ENCODE measurements around the gene CFAP20DC.

DNA sequence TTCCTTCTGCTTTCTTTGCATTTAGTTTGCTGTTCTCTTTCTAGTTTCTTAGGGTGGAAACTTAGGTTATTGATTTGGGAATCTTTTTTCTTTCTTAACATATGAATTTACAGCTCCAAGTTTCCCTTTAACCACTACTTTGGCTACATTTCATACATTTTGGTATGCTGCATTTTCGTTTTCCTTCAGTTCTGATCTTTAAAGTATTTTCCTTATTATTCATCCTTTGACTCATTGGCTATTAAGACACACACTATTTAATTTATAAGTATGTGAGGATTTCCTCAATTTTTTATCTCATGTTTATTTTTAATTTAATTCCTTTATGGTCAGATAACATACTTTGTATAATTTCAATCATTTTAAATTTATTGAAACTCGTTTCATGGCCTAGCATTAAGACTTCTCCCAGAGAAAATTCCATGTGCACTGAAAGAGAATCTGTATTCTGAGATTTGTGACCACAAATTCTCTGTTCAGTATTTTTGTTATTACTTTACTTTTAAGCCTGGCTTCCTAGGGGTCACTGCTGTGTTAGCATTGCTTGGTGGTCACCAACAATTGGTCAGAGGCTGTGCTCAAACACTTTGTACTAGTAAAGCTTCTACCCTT lies 87.7 kb downstream of the CFAP20DC start:
- TF ChIP-seq, protein P1, sequence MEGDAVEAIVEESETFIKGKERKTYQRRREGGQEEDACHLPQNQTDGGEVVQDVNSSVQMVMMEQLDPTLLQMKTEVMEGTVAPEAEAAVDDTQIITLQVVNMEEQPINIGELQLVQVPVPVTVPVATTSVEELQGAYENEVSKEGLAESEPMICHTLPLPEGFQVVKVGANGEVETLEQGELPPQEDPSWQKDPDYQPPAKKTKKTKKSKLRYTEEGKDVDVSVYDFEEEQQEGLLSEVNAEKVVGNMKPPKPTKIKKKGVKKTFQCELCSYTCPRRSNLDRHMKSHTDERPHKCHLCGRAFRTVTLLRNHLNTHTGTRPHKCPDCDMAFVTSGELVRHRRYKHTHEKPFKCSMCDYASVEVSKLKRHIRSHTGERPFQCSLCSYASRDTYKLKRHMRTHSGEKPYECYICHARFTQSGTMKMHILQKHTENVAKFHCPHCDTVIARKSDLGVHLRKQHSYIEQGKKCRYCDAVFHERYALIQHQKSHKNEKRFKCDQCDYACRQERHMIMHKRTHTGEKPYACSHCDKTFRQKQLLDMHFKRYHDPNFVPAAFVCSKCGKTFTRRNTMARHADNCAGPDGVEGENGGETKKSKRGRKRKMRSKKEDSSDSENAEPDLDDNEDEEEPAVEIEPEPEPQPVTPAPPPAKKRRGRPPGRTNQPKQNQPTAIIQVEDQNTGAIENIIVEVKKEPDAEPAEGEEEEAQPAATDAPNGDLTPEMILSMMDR (IDR thresholded peaks at IDR 0.05 in 2 of 3, conservative IDR thresholded peaks at IDR 0.05 in 1 of 3; ENCODE audit: borderline replicate concordance in 1 of 3, insufficient read depth in 1 of 3, low read depth in 2 of 3, low read length in 2 of 3) = no peak
- TF ChIP-seq POLR2AphosphoS5 (IDR thresholded peaks at IDR 0.05; ENCODE audit: low read depth, low read length) = no peak
- TF ChIP-seq EGR1 (IDR thresholded peaks at IDR 0.05; ENCODE audit: low read depth) = no peak
- TF ChIP-seq EZH2 (IDR thresholded peaks at IDR 0.05) = no peak
- no peak for TF ChIP-seq POLR2A (IDR thresholded peaks at IDR 0.05; ENCODE audit: borderline replicate concordance, extremely low read depth, insufficient read depth, insufficient read length)
- TF ChIP-seq, protein P2, sequence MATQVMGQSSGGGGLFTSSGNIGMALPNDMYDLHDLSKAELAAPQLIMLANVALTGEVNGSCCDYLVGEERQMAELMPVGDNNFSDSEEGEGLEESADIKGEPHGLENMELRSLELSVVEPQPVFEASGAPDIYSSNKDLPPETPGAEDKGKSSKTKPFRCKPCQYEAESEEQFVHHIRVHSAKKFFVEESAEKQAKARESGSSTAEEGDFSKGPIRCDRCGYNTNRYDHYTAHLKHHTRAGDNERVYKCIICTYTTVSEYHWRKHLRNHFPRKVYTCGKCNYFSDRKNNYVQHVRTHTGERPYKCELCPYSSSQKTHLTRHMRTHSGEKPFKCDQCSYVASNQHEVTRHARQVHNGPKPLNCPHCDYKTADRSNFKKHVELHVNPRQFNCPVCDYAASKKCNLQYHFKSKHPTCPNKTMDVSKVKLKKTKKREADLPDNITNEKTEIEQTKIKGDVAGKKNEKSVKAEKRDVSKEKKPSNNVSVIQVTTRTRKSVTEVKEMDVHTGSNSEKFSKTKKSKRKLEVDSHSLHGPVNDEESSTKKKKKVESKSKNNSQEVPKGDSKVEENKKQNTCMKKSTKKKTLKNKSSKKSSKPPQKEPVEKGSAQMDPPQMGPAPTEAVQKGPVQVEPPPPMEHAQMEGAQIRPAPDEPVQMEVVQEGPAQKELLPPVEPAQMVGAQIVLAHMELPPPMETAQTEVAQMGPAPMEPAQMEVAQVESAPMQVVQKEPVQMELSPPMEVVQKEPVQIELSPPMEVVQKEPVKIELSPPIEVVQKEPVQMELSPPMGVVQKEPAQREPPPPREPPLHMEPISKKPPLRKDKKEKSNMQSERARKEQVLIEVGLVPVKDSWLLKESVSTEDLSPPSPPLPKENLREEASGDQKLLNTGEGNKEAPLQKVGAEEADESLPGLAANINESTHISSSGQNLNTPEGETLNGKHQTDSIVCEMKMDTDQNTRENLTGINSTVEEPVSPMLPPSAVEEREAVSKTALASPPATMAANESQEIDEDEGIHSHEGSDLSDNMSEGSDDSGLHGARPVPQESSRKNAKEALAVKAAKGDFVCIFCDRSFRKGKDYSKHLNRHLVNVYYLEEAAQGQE (IDR thresholded peaks at IDR 0.05; ENCODE audit: low read depth) = no peak
- no peak for TF ChIP-seq RAD21 (IDR thresholded peaks at IDR 0.05; ENCODE audit: low read depth)
- no peak for TF ChIP-seq SP1 (IDR thresholded peaks at IDR 0.05; ENCODE audit: low read depth)
- TF ChIP-seq, protein P3, sequence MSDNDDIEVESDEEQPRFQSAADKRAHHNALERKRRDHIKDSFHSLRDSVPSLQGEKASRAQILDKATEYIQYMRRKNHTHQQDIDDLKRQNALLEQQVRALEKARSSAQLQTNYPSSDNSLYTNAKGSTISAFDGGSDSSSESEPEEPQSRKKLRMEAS (IDR thresholded peaks at IDR 0.05) = no peak

Measured in HCT116 (cell line).